ENCODE results near the gene SLCO6A1.
"Not testable (repeated sequence)": the region's sequence is repeated elsewhere in the genome, so short reads cannot be mapped to it uniquely, and the experiment has no call there.

SLCO6A1 gene

GRCh38 chr5:102498271-102499034, at the start of gene SLCO6A1:
Gene SLCO6A1, minus strand, starts transcription at chr5:102499001. Its CDS starts 157 bp downstream, at chr5:102498844.
- DNase-seq = no peak

GRCh38 chr5:102547141-102548035, 48.6 kb upstream of the SLCO6A1 start:
- DNase-seq = no peak

- no peak for DNase-seq
These were observed 46.4 kb upstream of the SLCO6A1 start for GRCh38 chr5:102545175-102545574.

- DNase-seq = peak in 1 of 2 donors; percentile 74
These were observed 43.3 kb upstream of the SLCO6A1 start for GRCh38 chr5:102542057-102542456.

- no peak for DNase-seq
These were observed 41.4 kb upstream of the SLCO6A1 start for GRCh38 chr5:102539996-102540728.

- DNase-seq = peak in 1 of 2 donors; percentile 48
These were observed 40.8 kb upstream of the SLCO6A1 start for GRCh38 chr5:102539562-102539961.

GRCh38 chr5:102537011-102537410, 38.2 kb upstream of the SLCO6A1 start:
- no peak for DNase-seq

GRCh38 chr5:102536323-102536928, 37.6 kb upstream of the SLCO6A1 start:
- DNase-seq = no peak

- DNase-seq = no peak
These were observed 33.3 kb upstream of the SLCO6A1 start for GRCh38 chr5:102532123-102532522.

GRCh38 chr5:102531506-102531905, 32.7 kb upstream of the SLCO6A1 start:
- DNase-seq = no peak

GRCh38 chr5:102529447-102529846, 30.6 kb upstream of the SLCO6A1 start:
- no peak for DNase-seq

- no peak for DNase-seq
These were observed 30.2 kb upstream of the SLCO6A1 start for GRCh38 chr5:102529031-102529430.

- no peak for DNase-seq
These were observed 29.8 kb upstream of the SLCO6A1 start for GRCh38 chr5:102528600-102528999.

- DNase-seq = no peak
These were observed 28.7 kb upstream of the SLCO6A1 start for GRCh38 chr5:102527547-102527946.

GRCh38 chr5:102523541-102524175, 24.9 kb upstream of the SLCO6A1 start:
- no peak for DNase-seq

- DNase-seq = no peak
These were observed 12.9 kb upstream of the SLCO6A1 start for GRCh38 chr5:102511666-102512065.

GRCh38 chr5:102491261-102491914, 7.4 kb downstream of the SLCO6A1 start:
- not testable (repeated sequence) for DNase-seq

GRCh38 chr5:102483736-102484135, 15.1 kb downstream of the SLCO6A1 start:
- DNase-seq = no peak

- DNase-seq = no peak
These were observed 17.6 kb downstream of the SLCO6A1 start for GRCh38 chr5:102481054-102481715.

GRCh38 chr5:102453716-102454115, 45.1 kb downstream of the SLCO6A1 start:
- no peak for DNase-seq

GRCh38 chr5:102451082-102451481, 47.7 kb downstream of the SLCO6A1 start:
- no peak for DNase-seq
